Smooth muscle cell (in vitro differentiated cells): ENCODE data around the gene SORBS1. TPM values are rescaled to one million over a fixed set of nuclear protein-coding genes. Genes with fewer than 3 reads are reported as not detected.

ENCODE experiments used
- DNase-seq: peaks from one replicate; lab custom pipeline; 2025; ENCODE audit not compliant: unreplicated experiment; lab: John Stamatoyannopoulos, UW
- H2AFZ ChIP-seq: fragments of 200-600 bp; sonication (generic); 2 replicates; pipeline ENCODE4 v1.6.0; 2016; ENCODE audit warnings: antibody characterized with exemption, low read depth, mild to moderate bottlenecking
- H3F3A ChIP-seq: fragments of 200-600 bp; sonication (generic); 2 replicates; pipeline ENCODE4 v1.6.0; 2017; ENCODE audit warnings: antibody characterized with exemption, low read depth
- H3K27ac ChIP-seq: fragments of 200-600 bp; sonication (generic); 2 replicates; pipeline ENCODE4 v1.5.1; 2016; ENCODE audit warnings: low read depth, mild to moderate bottlenecking
- H3K27me3 ChIP-seq: fragments of 200-600 bp; sonication (generic); 2 replicates; pipeline ENCODE4 v1.6.1; 2016; ENCODE audit warnings: low read depth, mild to moderate bottlenecking
- H3K36me3 ChIP-seq: fragments of 200-600 bp; sonication (generic); 2 replicates; pipeline ENCODE4 v1.5.1; 2016; ENCODE audit warnings: low read depth
- H3K4me1 ChIP-seq: fragments of 200-600 bp; sonication (generic); 2 replicates; pipeline ENCODE4 v1.5.1; 2016; ENCODE audit warnings: low read depth
- H3K4me2 ChIP-seq: fragments of 200-600 bp; sonication (generic); 2 replicates; pipeline ENCODE4 v1.6.0; 2016; ENCODE audit warnings: mild to moderate bottlenecking
- H3K4me3 ChIP-seq: fragments of 200-600 bp; sonication (generic); 2 replicates; pipeline ENCODE4 v1.5.1; 2016; ENCODE audit warnings: mild to moderate bottlenecking
- H3K79me2 ChIP-seq: fragments of 200-600 bp; sonication (generic); 2 replicates; pipeline ENCODE4 v1.6.0; 2016; ENCODE audit warnings: low read depth, mild to moderate bottlenecking
- H3K9ac ChIP-seq: fragments of 200-600 bp; sonication (generic); 2 replicates; pipeline ENCODE4 v1.6.0; 2016; ENCODE audit warnings: low read depth
- H3K9me3 ChIP-seq: fragments of 200-600 bp; sonication (generic); replicated peaks from 2 replicates; pipeline ENCODE4 v1.5.1; 2016; ENCODE audit warnings: low read depth
- H4K20me1 ChIP-seq: fragments of 200-600 bp; sonication (generic); 2 replicates; pipeline ENCODE4 v1.6.0; 2016; ENCODE audit warnings: low read depth
- CTCF ChIP-seq: fragments of 200-600 bp; sonication (generic); IDR thresholded peaks from 2 replicates; pipeline ENCODE4 v1.5.1; 2017; ENCODE audit warnings: borderline replicate concordance, mild to moderate bottlenecking, antibody characterized with exemption; ENCODE audit not compliant: insufficient read depth, poor library complexity, severe bottlenecking
- WGBS: methylation state at CpG from one replicate; pipeline ENCODE4 v1.1.7; 2016; ENCODE audit warnings: low lambda C conversion rate; 5-methylcytosine and 5-hydroxymethylcytosine counted together
- polyA plus RNA-seq: library from polyadenylated mRNA; unstranded; fragments of >200 nt; fragmentation: Nextera tagmentation; extraction: Ambion mirVana; gene quantifications from 2 replicates; pipeline ENCODE4 v1.2.1, GENCODE V29; 2016
- total RNA-seq: library from RNA; depleted of rRNA; stranded (reverse); fragments of >200 nt; gene quantifications from 2 replicates; pipeline ENCODE4 v1.2.3, GENCODE V29; 2014

SORBS1 gene
- total and polyA plus RNA-seq, 2 experiments from 2014 or later, result 14.6 to 21.0 TPM

GRCh38 chr10:95450188-95450587 is 111.0 kb downstream of the SORBS1 start:
- H3K9ac ChIP-seq, result no peak overlapping the region
- peak overlapping the region; percentile 67 for H3K27ac ChIP-seq
- H2AFZ ChIP-seq, result no peak overlapping the region
- DNase-seq, result no peak
- TF ChIP-seq CTCF, result no peak
- no peak overlapping the region for H3K4me3 ChIP-seq
- H3K79me2 ChIP-seq, result peaks cover 8% of the 10 kb centered on the region
- H4K20me1 ChIP-seq, result no peaks in the 10 kb centered on the region
- H3K4me1 ChIP-seq, result peaks cover 11% of the 10 kb centered on the region
- H3F3A ChIP-seq, result peaks cover 12% of the 10 kb centered on the region
- WGBS, result 94% methylated on average over 4 of the region's 4 CpGs
- H3K36me3 ChIP-seq, result no peaks in the 10 kb centered on the region
- H3K9me3 ChIP-seq, result no peaks in the 10 kb centered on the region
- H3K27me3 ChIP-seq, result no peaks in the 10 kb centered on the region
- H3K4me2 ChIP-seq, result no peak overlapping the region

GRCh38 chr10:95447685-95448084 is 113.5 kb downstream of the SORBS1 start:
- H3K27ac ChIP-seq, result peak overlapping the region; percentile 7
- DNase-seq, result no peak

GRCh38 chr10:95445837-95446486 is 115.2 kb downstream of the SORBS1 start:
- Histone ChIP-seq H3K36me3 (no peaks in the 10 kb centered on the region), H3K9ac (no peak overlapping the region), H3K27ac (peak overlapping the region; percentile 58), H3K4me3 (no peak overlapping the region), H3K4me1 (no peaks in the 10 kb centered on the region), H4K20me1 (no peaks in the 10 kb centered on the region), H3F3A (peaks cover 5% of the 10 kb centered on the region), H3K27me3 (no peaks in the 10 kb centered on the region), H3K4me2 (peak overlapping the region; percentile 23), H3K9me3 (no peaks in the 10 kb centered on the region), H2AFZ (no peak overlapping the region), H3K79me2 (peaks cover 8% of the 10 kb centered on the region)
- WGBS, result 45% methylated on average over 7 of the region's 7 CpGs
- peak; percentile 73 for TF ChIP-seq CTCF
- DNase-seq, result no peak

More at GRCh38 chr10:95447685-95448084, 113.5 kb downstream of the SORBS1 start:
- H3K9me3 ChIP-seq, result no peaks in the 10 kb centered on the region
- H3K36me3 ChIP-seq, result no peaks in the 10 kb centered on the region
- peaks cover 11% of the 10 kb centered on the region for H3K4me1 ChIP-seq
- H3K4me3 ChIP-seq, result no peak overlapping the region
- H4K20me1 ChIP-seq, result no peaks in the 10 kb centered on the region
- WGBS, result 42% methylated on average over 6 of the region's 6 CpGs
- no peak overlapping the region for H3K4me2 ChIP-seq
- no peak overlapping the region for H2AFZ ChIP-seq
- H3K9ac ChIP-seq, result no peak overlapping the region
- no peak for TF ChIP-seq CTCF
- peaks cover 12% of the 10 kb centered on the region for H3F3A ChIP-seq
- peaks cover 8% of the 10 kb centered on the region for H3K79me2 ChIP-seq
- H3K27me3 ChIP-seq, result no peaks in the 10 kb centered on the region
